Activated naive CD8-positive, alpha-beta T cell treated with anti-CD3 and anti-CD28 coated beads, Interleukin-2, amount 50 U/mL, for 24 hours (primary cell): ENCODE measurements around the gene COPS3.
"Not testable (repeated sequence)": the region's sequence is repeated elsewhere in the genome, so short reads cannot be mapped to it uniquely, and the experiment has no call there.

Experiments used
- ATAC-seq: fragments of 150-1000 bp; cut with Tn5 transposase; one replicate; pipeline ENCODE4 v1.10.0; 2021
- DNase-seq: peaks from one replicate; pipeline ENCODE4 v3.0.0; 2021
- H3K27ac Mint-ChIP-seq: one replicate; pipeline ENCODE4 v1.8.0; 2021; ENCODE audit warnings: mild to moderate bottlenecking, mixed read lengths
- H3K27me3 Mint-ChIP-seq: one replicate; pipeline ENCODE4 v1.8.0; 2021; ENCODE audit warnings: mixed read lengths
- H3K36me3 Mint-ChIP-seq: one replicate; pipeline ENCODE4 v1.8.0; 2021; ENCODE audit warnings: low read depth, mixed read lengths
- H3K4me1 Mint-ChIP-seq: one replicate; pipeline ENCODE4 v1.8.0; 2021; ENCODE audit warnings: mixed read lengths
- H3K4me3 Mint-ChIP-seq: one replicate; pipeline ENCODE4 v1.8.0; 2021; ENCODE audit warnings: mild to moderate bottlenecking, moderate library complexity, mixed read lengths
- H3K9me3 Mint-ChIP-seq: one replicate; pipeline ENCODE4 v1.8.0; 2021; ENCODE audit warnings: mixed read lengths

The COPS3 gene

GRCh38 chr17:17313350-17313991 is 32.4 kb upstream of the COPS3 start:
- peak; percentile 70 for DNase-seq
- Mint-ChIP-seq H3K4me3 (no peak overlapping the region), H3K36me3 (no peaks in the 10 kb centered on the region), H3K9me3 (no peaks in the 10 kb centered on the region), H3K4me1 (no peaks in the 10 kb centered on the region), H3K27me3 (no peaks in the 10 kb centered on the region), H3K27ac (no peak overlapping the region)
- peak; percentile 93 for ATAC-seq

GRCh38 chr17:17309356-17309755 is 28.3 kb upstream of the COPS3 start:
- ATAC-seq (no peak), DNase-seq (no peak)
- Mint-ChIP-seq H3K4me1 (peaks cover 12% of the 10 kb centered on the region), H3K27me3 (no peaks in the 10 kb centered on the region), H3K9me3 (no peaks in the 10 kb centered on the region), H3K4me3 (no peak overlapping the region), H3K27ac (no peak overlapping the region), H3K36me3 (no peaks in the 10 kb centered on the region)

- H3K4me1 Mint-ChIP-seq = peaks cover 25% of the 10 kb centered on the region
- H3K36me3 Mint-ChIP-seq = no peaks in the 10 kb centered on the region
- no peaks in the 10 kb centered on the region for H3K9me3 Mint-ChIP-seq
- ATAC-seq (peak; percentile 75), DNase-seq (peak; percentile 52)
- H3K4me3 Mint-ChIP-seq = peak overlapping the region; percentile 79
- H3K27ac Mint-ChIP-seq = peak overlapping the region; percentile 88
- no peaks in the 10 kb centered on the region for H3K27me3 Mint-ChIP-seq
These were observed 24.3 kb upstream of the COPS3 start for GRCh38 chr17:17305281-17305801.

DNA sequence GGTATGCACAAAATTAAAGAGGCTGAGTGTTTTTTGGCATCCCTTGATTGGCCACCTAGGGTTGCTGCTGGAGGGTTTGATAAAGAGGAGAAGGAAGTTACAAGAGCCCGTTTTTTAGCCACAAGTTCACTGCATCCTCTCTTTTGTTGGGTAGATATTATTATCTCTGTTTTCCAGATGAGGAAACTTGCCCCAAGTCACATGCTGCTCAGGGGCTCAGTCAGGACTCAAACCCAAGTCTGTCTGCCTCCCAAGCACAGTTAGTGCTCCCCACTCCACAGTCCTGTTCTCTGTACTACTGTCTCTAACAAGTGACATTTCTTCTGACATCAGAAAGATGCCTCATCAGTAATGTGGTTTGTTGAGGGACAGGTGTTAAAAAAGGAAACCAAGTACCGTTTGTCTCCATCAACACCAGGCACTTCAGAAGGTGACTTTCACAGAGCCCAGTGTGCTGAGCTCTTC is 23.5 kb upstream of the COPS3 start:
- Mint-ChIP-seq H3K4me1 (peaks cover 25% of the 10 kb centered on the region), H3K4me3 (peak overlapping the region; percentile 80), H3K27me3 (peaks cover 5% of the 10 kb centered on the region), H3K36me3 (no peaks in the 10 kb centered on the region), H3K27ac (peak overlapping the region; percentile 88), H3K9me3 (no peaks in the 10 kb centered on the region)
- DNase-seq (peak; percentile 40), ATAC-seq (peak; percentile 62)

DNA sequence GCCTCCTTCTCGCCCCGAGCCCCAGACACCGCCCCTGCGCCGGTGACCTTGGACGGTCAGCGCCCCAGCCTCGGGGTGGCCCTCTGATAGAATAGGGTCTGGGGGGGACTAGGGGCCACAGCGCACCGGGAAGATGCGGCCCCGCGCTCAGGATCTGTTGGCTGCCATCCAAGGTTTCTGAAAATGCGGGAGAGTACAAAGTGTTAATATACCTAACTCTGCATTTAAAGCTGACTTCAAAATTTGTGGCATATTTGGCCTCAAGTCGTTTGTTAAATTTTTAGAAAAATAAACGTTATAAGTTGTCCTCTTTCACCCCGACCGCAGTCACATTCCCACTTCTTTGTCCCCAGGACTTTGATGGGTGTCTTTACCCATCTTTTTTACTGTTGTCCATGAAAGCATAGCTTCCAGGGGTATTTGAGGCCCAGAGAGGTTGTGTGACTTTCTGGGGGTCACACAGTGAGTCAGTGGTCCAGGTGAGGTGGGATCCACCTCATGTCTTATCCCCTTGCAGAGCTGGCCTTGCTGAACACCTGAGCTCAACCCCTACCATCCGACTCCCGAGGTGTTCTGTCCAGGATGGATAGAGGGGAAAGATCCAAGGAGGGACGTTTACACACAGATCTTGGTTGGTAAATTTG is 22.9 kb upstream of the COPS3 start:
- no peaks in the 10 kb centered on the region for H3K36me3 Mint-ChIP-seq
- H3K4me1 Mint-ChIP-seq = peaks cover 25% of the 10 kb centered on the region
- ATAC-seq (no peak), DNase-seq (no peak)
- H3K9me3 Mint-ChIP-seq = no peaks in the 10 kb centered on the region
- H3K27me3 Mint-ChIP-seq = peaks cover 5% of the 10 kb centered on the region
- peak overlapping the region; percentile 88 for H3K27ac Mint-ChIP-seq
- peak overlapping the region; percentile 80 for H3K4me3 Mint-ChIP-seq

DNA sequence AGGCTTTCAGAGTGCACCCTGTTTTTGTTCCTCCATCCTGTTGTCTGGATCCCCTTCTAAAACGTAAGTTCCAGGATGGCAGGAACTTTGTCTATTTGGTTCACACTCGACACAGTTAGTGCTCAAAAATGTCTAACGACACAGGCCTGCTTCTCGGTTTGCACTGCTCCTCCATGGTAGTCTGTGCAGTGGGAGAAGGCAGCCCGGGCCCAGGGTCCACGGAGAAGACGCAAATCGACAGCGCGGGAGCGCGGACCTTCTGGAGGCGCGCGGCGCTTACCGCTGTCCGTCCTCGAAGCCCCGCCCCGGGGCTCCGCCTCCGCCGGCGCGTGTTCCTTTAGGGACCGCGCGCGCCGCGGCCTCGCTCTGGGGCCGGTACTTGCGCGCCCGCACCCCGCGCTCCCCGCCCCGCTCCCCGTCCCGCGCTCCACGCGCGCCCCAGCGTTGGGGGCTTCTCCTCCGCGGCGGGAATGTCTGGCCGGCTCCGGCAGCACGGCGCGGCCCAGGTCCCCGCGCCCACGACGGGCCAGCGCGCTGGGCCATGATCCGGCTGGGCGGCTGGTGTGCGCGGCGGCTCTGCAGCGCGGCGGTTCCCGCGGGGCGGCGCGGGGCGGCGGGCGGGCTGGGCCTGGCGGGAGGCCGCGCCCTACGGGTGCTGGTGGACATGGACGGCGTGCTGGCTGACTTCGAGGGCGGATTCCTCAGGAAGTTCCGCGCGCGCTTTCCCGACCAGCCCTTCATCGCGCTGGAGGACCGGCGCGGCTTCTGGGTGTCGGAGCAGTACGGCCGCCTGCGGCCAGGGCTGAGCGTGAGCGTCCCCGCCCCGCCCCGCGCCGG is 22.2 kb upstream of the COPS3 start, which contains the start of gene NT5M:
TSS of gene NT5M (plus strand) at position 364 of the 837 bp plus-strand sequence. CDS start at position 542, 178 bp downstream.
- H3K27me3 Mint-ChIP-seq = peaks cover 5% of the 10 kb centered on the region
- no peaks in the 10 kb centered on the region for H3K9me3 Mint-ChIP-seq
- DNase-seq = peak; percentile 81
- peak within 1 kb of the TSS; percentile 88 for H3K27ac Mint-ChIP-seq
- H3K4me3 Mint-ChIP-seq = peak within 1 kb of the TSS; percentile 88
- peak; percentile 63 for ATAC-seq
- H3K36me3 Mint-ChIP-seq = no peaks in the 10 kb centered on the region
- H3K4me1 Mint-ChIP-seq = peaks cover 31% of the 10 kb centered on the region

DNA sequence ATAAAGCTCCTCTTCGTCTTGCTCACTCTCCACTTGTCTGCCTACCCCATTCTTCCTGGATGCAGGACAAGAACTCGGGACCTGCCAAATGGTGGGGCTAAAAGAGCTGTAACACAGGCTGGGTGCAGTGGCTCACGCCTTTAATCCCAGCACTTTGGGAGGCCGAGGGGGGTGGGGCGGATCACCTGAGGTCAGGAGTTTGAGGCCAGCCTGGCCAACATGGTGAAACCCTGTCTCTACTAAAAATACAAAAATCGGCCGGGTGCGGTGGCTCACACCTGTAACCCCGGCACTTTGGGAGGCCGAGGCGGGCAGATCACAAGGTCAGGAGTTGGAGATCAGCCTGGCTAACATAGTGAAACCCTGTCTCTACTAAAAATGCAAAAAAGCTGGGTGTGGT is 20.6 kb upstream of the COPS3 start:
- not testable (repeated sequence) for DNase-seq, H3K27ac Mint-ChIP-seq, H3K4me3 Mint-ChIP-seq, H3K9me3 Mint-ChIP-seq, H3K36me3 Mint-ChIP-seq, ATAC-seq, H3K27me3 Mint-ChIP-seq
- peaks cover 41% of the 10 kb centered on the region for H3K4me1 Mint-ChIP-seq

DNA sequence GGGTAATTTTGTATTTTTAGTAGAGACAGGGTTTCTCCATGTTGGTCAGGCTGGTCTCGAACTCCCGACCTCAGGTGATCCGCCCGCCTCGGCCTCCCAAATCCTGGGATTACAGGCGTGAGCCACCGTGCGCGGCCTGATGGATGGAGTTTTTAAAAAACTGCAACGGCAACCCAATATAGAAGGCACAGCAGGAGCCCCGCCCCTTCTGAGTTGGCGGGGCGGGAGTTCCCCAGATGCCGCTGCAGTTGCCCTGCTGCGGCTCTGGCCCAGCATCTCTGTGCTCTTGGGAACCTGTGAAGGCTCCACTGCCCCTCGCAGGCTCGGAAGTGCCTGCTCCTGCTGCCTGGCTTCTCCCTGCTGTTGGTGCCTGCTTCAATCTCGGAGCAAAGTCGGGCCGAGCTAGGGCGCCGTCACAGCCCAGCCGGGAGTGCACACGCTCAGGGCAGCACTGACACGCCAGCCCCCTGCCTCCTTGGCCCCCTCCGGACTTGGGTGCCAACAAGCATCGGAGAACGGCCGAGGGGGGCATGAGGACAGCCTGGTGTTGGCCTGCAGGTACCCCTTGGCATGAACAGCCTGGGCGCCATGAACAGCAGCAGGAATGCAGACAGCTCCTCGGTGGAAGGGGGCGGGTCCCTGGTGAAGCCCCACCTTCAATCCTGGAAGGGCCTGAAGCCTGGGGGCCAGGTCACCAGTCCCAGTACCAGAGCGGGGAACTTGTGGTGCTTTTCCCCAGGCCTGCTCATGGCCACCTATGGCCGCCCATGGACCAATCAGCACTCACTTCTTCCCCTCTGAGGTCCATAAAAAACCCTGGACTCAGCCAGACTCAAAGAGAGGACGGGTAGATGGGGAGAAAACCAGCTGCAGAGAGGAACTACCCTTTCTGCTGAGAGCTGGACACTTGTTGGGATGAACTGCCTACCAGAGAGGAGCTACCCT is 19.9 kb upstream of the COPS3 start:
- Mint-ChIP-seq H3K27me3 (peaks cover 5% of the 10 kb centered on the region), H3K4me1 (peaks cover 45% of the 10 kb centered on the region), H3K9me3 (no peaks in the 10 kb centered on the region), H3K4me3 (peak overlapping the region; percentile 61), H3K36me3 (no peaks in the 10 kb centered on the region), H3K27ac (no peak overlapping the region)
- peak; percentile 64 for DNase-seq
- peak; percentile 55 for ATAC-seq

DNA sequence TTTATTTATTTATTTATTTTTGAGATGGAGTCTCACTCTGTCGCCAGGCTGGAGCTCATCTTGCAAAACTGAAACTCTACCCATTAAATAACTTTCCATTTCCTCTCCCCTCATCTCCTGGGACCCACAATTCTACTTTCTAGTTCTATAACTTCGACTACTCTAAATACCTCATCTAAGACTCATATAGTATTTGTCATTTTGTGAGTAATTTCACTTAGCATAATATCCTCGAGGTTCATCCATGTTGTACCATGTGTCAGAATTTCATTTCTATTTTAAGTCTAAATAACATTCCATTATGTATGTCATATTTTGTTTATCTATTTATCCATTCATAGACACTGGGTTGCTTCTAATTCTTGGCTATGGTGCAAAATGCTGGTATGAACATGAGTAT is 17.1 kb upstream of the COPS3 start:
- Mint-ChIP-seq H3K36me3 (no peaks in the 10 kb centered on the region), H3K4me3 (no peak overlapping the region), H3K27me3 (peaks cover 5% of the 10 kb centered on the region), H3K27ac (no peak overlapping the region), H3K4me1 (peaks cover 29% of the 10 kb centered on the region), H3K9me3 (no peaks in the 10 kb centered on the region)
- no peak for DNase-seq
- ATAC-seq = peak; percentile 27

- no peak overlapping the region for H3K27ac Mint-ChIP-seq
- H3K4me3 Mint-ChIP-seq = no peak overlapping the region
- H3K4me1 Mint-ChIP-seq = peaks cover 24% of the 10 kb centered on the region
- no peaks in the 10 kb centered on the region for H3K36me3 Mint-ChIP-seq
- DNase-seq (no peak), ATAC-seq (no peak)
- no peaks in the 10 kb centered on the region for H3K9me3 Mint-ChIP-seq
- H3K27me3 Mint-ChIP-seq = peaks cover 5% of the 10 kb centered on the region
These were observed 16.2 kb upstream of the COPS3 start for GRCh38 chr17:17297217-17297616.

DNA sequence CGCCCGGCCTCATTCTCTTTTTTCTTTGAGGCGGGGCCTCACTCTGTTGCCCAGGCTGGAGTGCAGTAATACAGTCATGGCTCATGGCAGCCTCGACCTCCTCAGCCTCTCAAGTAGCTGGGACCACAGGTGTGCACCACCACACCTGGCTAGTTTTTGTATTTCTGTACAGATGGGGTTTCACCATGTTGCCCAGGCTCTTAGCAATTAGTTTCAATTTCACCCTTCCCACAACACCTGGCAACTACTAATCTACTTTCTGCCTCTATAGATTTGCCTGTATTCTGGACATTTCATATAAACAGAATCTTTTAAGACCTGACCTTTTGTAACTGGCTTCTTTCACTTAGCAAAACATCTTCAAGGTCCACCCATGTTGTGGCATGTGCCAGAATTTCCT is 14.1 kb upstream of the COPS3 start:
- H3K4me1 Mint-ChIP-seq = peaks cover 20% of the 10 kb centered on the region
- no peak for DNase-seq
- no peaks in the 10 kb centered on the region for H3K9me3 Mint-ChIP-seq
- no peak overlapping the region for H3K4me3 Mint-ChIP-seq
- no peaks in the 10 kb centered on the region for H3K36me3 Mint-ChIP-seq
- no peak overlapping the region for H3K27ac Mint-ChIP-seq
- peaks cover 4% of the 10 kb centered on the region for H3K27me3 Mint-ChIP-seq
- no peak for ATAC-seq

DNA sequence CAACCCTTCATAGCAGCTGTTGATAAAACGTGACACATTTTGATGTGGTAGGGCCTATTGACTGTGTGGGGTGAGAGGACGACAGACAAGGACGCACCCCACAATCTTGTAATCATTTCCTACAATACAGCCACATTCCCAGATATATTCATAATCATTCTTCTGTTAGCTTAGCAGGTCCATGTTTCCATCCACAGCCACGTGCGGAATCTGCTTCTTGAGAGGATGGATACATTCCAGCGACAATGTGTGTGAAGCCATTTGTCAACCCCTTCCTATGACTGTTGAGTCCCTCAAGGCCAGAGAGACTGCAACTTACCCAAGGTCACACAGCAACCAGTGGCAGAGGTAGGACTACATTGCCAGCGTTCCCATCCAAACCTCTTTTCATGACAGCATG is 8.7 kb upstream of the COPS3 start:
- ATAC-seq = no peak
- H3K27me3 Mint-ChIP-seq = no peaks in the 10 kb centered on the region

GRCh38 chr17:17289086-17289485 is 8.0 kb upstream of the COPS3 start:
- Mint-ChIP-seq H3K9me3 (no peaks in the 10 kb centered on the region), H3K27me3 (no peaks in the 10 kb centered on the region), H3K36me3 (no peaks in the 10 kb centered on the region), H3K27ac (no peak overlapping the region), H3K4me3 (no peak overlapping the region), H3K4me1 (no peaks in the 10 kb centered on the region)
- no peak for DNase-seq
- no peak for ATAC-seq

More for the DNA sequence above, 8.7 kb upstream of the COPS3 start:
- H3K36me3 Mint-ChIP-seq = no peaks in the 10 kb centered on the region
- no peak for DNase-seq
- H3K4me1 Mint-ChIP-seq = no peaks in the 10 kb centered on the region
- no peak overlapping the region for H3K27ac Mint-ChIP-seq
- no peaks in the 10 kb centered on the region for H3K9me3 Mint-ChIP-seq
- H3K4me3 Mint-ChIP-seq = no peak overlapping the region

DNA sequence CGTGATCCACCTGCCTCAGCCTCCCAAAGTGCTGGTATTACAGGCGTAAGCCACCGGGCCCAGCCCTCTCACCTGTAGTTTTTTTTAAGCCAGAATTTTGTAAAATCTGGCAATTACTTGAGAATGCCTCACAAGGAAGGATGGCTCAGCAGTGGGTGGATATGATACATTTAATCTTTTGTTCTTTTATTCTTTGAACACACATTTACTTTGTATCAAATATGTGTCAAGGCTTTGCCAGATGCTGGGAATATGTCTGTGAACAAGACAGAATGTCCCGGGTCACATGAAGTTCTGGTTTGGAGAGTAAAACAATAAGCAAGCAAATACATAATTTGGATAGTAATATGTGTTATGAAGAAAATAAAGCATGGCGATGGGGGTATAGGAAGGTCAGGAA is 4.9 kb upstream of the COPS3 start:
- Mint-ChIP-seq H3K4me3 (no peak overlapping the region), H3K9me3 (no peaks in the 10 kb centered on the region), H3K4me1 (peaks cover 9% of the 10 kb centered on the region), H3K27me3 (no peaks in the 10 kb centered on the region), H3K36me3 (no peaks in the 10 kb centered on the region), H3K27ac (no peak overlapping the region)
- no peak for DNase-seq
- ATAC-seq = no peak
